SKM-1 (cell line): Measurements from ENCODE around the gene PLCB2.

Source experiments
- DNase-seq: peaks from one replicate; lab custom pipeline; 2025; ENCODE audit not compliant: unreplicated experiment; lab: John Stamatoyannopoulos, UW

The PLCB2 gene

GRCh38 chr15:40273428-40273827, 34.3 kb downstream of the PLCB2 start:
- DNase-seq = no peak

GRCh38 chr15:40272485-40273056, 35.2 kb downstream of the PLCB2 start:
- DNase-seq = no peak

GRCh38 chr15:40271685-40272484, 35.9 kb downstream of the PLCB2 start:
- DNase-seq = no peak

- no peak for DNase-seq
These were observed 37.3 kb downstream of the PLCB2 start for GRCh38 chr15:40270246-40270995.

GRCh38 chr15:40269604-40270003, 38.1 kb downstream of the PLCB2 start:
- no peak for DNase-seq

- no peak for DNase-seq
These were observed 40.1 kb downstream of the PLCB2 start for GRCh38 chr15:40267670-40268069.

GRCh38 chr15:40266828-40267304, 40.9 kb downstream of the PLCB2 start:
- DNase-seq = no peak

- no peak for DNase-seq
These were observed 41.9 kb downstream of the PLCB2 start for GRCh38 chr15:40265875-40266274.

GRCh38 chr15:40265355-40265754, 42.4 kb downstream of the PLCB2 start:
- DNase-seq = no peak

GRCh38 chr15:40264321-40265153, 43.2 kb downstream of the PLCB2 start:
- no peak for DNase-seq

- no peak for DNase-seq
These were observed 44.5 kb downstream of the PLCB2 start for GRCh38 chr15:40263024-40263754.

GRCh38 chr15:40259021-40259420, 48.7 kb downstream of the PLCB2 start:
- DNase-seq = no peak

- no peak for DNase-seq
These were observed 49.2 kb downstream of the PLCB2 start for GRCh38 chr15:40258544-40258943.

GRCh38 chr15:40257656-40258450, 49.9 kb downstream of the PLCB2 start:
- DNase-seq = no peak

- no peak for DNase-seq
These were observed 51.0 kb downstream of the PLCB2 start for GRCh38 chr15:40256638-40257235.

GRCh38 chr15:40255033-40255432, 52.7 kb downstream of the PLCB2 start:
- DNase-seq = no peak

GRCh38 chr15:40254452-40254851, 53.3 kb downstream of the PLCB2 start:
- no peak for DNase-seq

GRCh38 chr15:40253167-40253790, 54.5 kb downstream of the PLCB2 start:
- DNase-seq = no peak
